Neuron (in vitro differentiated cells): ENCODE measurements around the gene RAVER1.

Experiments used
- H2AFZ ChIP-seq: one replicate; pipeline ENCODE4 v1.6.1; 2013; ENCODE audit warnings: low read depth, mild to moderate bottlenecking, inconsistent platforms, low read length, moderate library complexity
- H3K27me3 ChIP-seq: one replicate; pipeline ENCODE4 v1.6.1; 2013; ENCODE audit warnings: low read length; ENCODE audit not compliant: insufficient read depth
- H3K36me3 ChIP-seq: one replicate; pipeline ENCODE4 v1.6.1; 2013; ENCODE audit warnings: low read length; ENCODE audit not compliant: insufficient read depth
- H3K4me1 ChIP-seq: one replicate; pipeline ENCODE4 v1.6.1; 2013; ENCODE audit warnings: low read length; ENCODE audit not compliant: insufficient read depth
- H3K4me3 ChIP-seq: 2 replicates; pipeline ENCODE4 v1.5.1; 2013; ENCODE audit warnings: mild to moderate bottlenecking, low read length, moderate library complexity
- H3K9me3 ChIP-seq: one replicate; pipeline ENCODE4 v1.6.1; 2013; ENCODE audit warnings: low read length

Gene RAVER1

DNA sequence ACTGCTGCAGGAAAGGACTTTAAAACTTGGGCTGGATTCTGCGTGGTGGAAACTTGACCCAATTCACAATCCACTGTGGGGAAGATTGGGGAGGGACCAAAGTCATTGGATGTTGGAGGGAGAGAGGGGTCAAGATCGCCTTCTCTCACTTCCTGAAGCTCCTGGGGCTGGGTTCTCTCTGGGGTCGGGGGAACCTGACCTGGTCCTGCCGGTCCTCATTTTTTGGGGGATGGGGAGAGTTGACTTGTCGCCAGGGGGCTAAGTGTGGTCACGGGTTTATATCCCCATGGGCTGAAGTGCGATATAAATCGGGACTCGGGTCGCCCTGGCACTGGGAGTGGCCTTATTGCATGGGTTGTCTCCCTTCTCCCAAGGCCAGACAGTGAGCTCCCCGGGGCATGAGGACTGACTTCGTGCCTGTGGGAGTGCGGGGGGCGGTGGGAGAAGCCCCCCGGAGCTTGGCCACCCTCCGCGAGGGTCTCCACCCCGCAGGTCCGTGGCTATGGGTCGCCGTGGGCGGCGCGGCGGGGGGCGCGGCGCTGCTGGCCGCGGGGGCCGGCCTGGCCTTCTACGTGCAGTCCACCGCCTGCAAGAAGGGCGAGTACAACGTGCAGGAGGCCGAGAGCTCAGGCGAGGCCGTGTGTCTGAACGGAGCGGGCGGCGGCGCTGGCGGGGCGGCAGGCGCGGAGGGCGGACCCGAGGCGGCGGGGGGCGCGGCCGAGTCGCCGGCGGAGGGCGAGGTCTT lies 37.3 kb downstream of the RAVER1 start:
- Histone ChIP-seq H3K9me3 (peaks cover 5% of the 10 kb centered on the region), H2AFZ (peak overlapping the region; percentile 32), H3K27me3 (peaks cover 35% of the 10 kb centered on the region), H3K4me3 (peak overlapping the region; percentile 1), H3K4me1 (peaks cover 15% of the 10 kb centered on the region), H3K36me3 (no peaks in the 10 kb centered on the region)

DNA sequence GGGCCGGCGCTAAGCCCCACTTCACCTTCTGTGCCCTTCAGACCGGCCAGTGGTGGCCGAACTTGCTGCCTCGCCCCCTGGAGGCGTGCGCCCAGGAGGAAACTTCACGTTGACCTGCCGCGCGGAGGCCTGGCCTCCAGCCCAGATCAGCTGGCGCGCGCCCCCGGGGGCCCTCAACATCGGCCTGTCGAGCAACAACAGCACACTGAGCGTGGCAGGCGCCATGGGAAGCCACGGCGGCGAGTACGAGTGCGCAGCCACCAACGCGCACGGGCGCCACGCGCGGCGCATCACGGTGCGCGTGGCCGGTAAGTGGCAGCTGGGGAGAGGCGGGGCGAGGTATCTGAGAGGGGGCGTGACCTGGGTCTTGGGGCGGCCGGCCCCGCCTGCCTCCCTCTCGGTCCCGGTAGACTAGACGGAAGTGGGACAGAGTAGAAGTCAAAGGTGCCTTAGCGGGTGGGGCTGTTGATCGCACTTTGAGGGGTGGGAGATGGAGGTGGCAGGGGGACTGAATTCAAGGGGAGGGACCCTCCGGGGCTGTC lies 38.0 kb downstream of the RAVER1 start:
- no peak overlapping the region for H3K4me3 ChIP-seq
- no peak overlapping the region for H2AFZ ChIP-seq
- H3K27me3 ChIP-seq = peaks cover 41% of the 10 kb centered on the region
- peaks cover 22% of the 10 kb centered on the region for H3K4me1 ChIP-seq
- peaks cover 5% of the 10 kb centered on the region for H3K9me3 ChIP-seq
- no peaks in the 10 kb centered on the region for H3K36me3 ChIP-seq

DNA sequence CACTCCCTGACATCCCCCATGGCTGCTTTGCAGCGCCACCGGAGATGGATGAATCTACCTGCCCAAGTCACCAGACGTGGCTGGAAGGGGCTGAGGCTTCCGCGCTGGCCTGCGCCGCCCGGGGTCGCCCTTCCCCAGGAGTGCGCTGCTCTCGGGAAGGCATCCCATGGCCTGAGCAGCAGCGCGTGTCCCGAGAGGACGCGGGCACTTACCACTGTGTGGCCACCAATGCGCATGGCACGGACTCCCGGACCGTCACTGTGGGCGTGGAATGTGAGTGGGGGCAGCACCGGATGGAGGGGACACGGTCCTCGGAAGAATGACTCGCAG lies 39.0 kb downstream of the RAVER1 start:
- Histone ChIP-seq H3K27me3 (peaks cover 49% of the 10 kb centered on the region), H3K4me1 (peaks cover 30% of the 10 kb centered on the region), H2AFZ (no peak overlapping the region), H3K9me3 (peaks cover 5% of the 10 kb centered on the region), H3K4me3 (no peak overlapping the region), H3K36me3 (no peaks in the 10 kb centered on the region)

DNA sequence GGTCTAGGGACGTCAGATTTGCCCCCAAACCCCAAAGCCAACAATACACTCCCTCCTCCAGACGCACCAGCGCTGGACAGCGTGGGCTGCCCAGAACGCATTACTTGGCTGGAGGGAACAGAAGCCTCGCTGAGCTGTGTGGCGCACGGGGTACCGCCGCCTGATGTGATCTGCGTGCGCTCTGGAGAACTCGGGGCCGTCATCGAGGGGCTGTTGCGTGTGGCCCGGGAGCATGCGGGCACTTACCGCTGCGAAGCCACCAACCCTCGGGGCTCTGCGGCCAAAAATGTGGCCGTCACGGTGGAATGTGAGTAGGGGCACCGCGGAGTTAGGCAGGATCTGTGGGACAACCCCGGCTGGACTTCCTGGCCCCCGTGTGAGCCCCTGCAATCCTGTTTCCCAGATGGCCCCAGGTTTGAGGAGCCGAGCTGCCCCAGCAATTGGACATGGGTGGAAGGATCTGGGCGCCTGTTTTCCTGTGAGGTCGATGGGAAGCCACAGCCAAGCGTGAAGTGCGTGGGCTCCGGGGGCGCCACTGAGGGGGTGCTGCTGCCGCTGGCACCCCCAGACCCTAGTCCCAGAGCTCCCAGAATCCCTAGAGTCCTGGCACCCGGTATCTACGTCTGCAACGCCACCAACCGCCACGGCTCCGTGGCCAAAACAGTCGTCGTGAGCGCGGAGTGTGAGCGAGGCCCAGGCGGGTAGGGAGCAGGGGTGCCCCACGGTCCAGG lies 39.5 kb downstream of the RAVER1 start:
- no peak overlapping the region for H3K4me3 ChIP-seq
- peaks cover 5% of the 10 kb centered on the region for H3K9me3 ChIP-seq
- H3K36me3 ChIP-seq = no peaks in the 10 kb centered on the region
- H3K4me1 ChIP-seq = peaks cover 35% of the 10 kb centered on the region
- H3K27me3 ChIP-seq = peaks cover 49% of the 10 kb centered on the region
- no peak overlapping the region for H2AFZ ChIP-seq

DNA sequence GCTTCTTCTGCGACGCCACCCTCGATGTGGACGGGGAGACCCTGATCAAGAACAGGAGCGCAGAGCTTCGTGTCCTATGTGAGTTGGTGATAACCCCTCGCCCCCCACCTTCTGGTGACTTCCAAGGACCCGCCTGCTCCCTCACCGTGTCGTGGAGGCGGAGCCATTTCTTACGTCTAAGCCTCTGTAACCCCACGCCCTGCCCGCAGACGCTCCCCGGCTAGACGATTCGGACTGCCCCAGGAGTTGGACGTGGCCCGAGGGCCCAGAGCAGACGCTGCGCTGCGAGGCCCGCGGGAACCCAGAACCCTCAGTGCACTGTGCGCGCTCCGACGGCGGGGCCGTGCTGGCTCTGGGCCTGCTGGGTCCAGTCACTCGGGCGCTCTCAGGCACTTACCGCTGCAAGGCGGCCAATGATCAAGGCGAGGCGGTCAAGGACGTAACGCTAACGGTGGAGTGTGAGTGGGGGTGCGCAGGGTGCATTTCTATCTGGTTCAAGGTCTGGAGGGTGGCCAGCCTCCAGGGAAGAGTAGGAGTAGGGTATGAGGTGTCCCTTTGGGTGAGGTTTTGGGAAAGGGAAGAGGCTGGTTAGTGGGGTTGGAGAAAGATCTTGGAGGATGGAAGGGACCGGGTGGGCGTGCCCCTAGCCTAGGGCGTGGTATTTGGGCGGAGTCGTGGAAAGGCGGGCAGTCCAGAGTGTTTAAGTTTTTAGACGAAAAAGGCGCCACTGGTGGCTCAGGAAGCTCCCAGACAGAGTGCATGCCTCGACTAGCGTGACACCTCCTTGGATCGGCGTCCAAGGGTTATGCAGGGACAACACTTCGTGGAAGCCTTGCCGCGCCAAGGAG lies 40.3 kb downstream of the RAVER1 start:
- Histone ChIP-seq H3K36me3 (no peaks in the 10 kb centered on the region), H3K9me3 (peaks cover 5% of the 10 kb centered on the region), H3K4me3 (peak overlapping the region; percentile 50), H3K27me3 (peaks cover 49% of the 10 kb centered on the region), H2AFZ (peak overlapping the region; percentile 65), H3K4me1 (peaks cover 36% of the 10 kb centered on the region)

DNA sequence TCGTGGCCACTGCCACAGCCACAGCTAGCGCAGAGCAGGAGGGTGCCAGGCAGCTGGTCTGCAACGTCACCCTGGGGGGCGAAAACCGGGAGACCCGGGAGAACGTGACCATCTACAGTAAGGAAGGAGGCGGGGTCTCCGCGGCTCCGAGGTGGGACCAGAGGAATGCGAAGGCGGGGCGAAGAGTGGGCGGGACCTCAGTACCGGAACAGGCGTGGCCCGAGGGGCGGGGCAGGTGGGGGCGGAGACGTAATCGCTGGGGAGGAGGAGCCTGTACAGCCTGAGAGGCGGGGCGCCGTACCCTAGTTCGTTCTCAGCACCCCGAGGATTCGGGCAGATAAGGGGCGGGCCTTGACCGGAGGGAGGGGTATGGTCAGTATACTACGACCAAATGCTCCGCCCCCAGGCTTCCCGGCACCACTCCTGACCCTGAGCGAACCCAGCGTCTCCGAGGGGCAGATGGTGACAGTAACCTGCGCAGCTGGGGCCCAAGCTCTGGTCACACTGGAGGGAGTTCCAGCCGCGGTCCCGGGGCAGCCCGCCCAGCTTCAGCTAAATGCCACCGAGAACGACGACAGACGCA lies 41.0 kb downstream of the RAVER1 start:
- Histone ChIP-seq H3K27me3 (peaks cover 49% of the 10 kb centered on the region), H2AFZ (peak overlapping the region; percentile 65), H3K4me1 (peaks cover 36% of the 10 kb centered on the region), H3K36me3 (no peaks in the 10 kb centered on the region), H3K4me3 (peak overlapping the region; percentile 50), H3K9me3 (peaks cover 5% of the 10 kb centered on the region)

DNA sequence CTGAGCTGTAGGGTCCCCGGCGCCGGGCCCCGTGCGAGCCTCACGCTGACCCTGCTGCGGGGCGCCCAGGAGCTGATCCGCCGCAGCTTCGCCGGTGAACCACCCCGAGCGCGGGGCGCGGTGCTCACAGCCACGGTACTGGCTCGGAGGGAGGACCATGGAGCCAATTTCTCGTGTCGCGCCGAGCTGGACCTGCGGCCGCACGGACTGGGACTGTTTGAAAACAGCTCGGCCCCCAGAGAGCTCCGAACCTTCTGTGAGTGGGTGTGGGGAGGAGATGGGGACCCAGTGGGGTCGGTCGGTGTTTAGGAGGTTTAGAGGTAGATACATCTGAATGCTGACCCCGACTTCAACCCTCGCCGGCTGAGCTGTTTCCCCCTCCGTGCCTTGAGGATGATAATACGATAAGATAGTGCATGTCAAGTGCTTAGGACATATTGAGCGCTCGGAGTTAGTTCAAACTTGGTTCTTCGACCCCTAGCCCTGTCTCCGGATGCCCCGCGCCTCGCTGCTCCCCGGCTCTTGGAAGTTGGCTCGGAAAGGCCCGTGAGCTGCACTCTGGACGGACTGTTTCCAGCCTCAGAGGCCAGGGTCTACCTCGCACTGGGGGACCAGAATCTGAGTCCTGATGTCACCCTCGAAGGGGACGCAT lies 41.6 kb downstream of the RAVER1 start:
- Histone ChIP-seq H2AFZ (peak overlapping the region; percentile 65), H3K27me3 (peaks cover 49% of the 10 kb centered on the region), H3K4me3 (peak overlapping the region; percentile 50), H3K36me3 (no peaks in the 10 kb centered on the region), H3K9me3 (peaks cover 5% of the 10 kb centered on the region), H3K4me1 (peaks cover 36% of the 10 kb centered on the region)

DNA sequence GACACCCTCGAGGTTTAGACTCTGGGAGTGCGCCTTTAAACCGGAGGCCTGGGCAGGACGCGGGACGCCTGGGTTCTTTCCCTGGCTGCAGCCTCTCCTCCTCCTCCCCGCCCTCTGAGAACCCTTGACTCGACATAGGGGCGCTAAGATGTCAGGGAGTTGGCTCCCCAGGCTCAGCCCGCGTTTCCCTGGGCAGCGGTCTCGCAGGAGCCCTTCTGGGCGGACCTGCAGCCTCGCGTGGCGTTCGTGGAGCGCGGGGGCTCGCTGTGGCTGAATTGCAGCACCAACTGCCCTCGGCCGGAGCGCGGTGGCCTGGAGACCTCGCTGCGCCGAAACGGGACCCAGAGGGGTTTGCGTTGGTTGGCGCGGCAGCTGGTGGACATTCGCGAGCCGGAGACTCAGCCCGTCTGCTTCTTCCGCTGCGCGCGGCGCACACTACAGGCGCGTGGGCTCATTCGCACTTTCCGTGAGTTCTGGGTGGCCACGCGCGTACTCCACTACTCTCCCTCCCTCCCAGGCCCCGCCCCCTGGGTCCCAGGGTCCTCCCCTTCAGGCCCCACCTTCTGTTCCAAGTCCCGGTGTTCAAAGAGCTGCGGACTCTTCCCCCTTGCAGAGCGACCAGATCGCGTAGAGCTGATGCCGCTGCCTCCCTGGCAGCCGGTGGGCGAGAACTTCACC lies 42.3 kb downstream of the RAVER1 start:
- peaks cover 5% of the 10 kb centered on the region for H3K9me3 ChIP-seq

DNA sequence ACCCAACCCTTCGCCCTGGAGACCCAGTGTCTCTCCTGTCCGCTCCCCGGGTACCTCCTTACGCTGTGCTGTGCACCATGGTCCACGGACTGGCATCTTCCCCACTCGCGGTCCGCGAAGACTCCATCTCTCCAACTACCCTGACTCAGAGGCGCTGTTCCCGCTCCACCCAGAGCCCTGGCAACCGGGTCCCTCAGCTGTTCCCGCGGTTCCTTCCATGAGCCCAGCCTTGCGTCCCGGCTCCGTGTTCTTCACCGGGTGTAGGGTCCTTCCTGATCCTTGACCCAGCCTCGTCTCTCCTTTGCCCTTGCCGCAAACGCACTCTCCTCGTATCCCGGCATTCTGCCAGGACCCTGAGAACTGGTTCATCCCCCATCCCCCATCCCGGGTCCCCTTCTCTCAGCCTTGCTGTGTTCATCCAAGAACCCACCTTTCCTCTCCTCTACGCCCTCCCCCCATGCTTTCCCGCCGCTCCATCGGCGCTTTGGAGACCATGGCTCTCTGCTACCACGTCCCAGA lies 42.9 kb downstream of the RAVER1 start:
- H3K4me3 ChIP-seq = peak overlapping the region; percentile 50
- H3K27me3 ChIP-seq = peaks cover 41% of the 10 kb centered on the region
- peaks cover 5% of the 10 kb centered on the region for H3K9me3 ChIP-seq
- peaks cover 4% of the 10 kb centered on the region for H3K36me3 ChIP-seq
- no peak overlapping the region for H2AFZ ChIP-seq
- H3K4me1 ChIP-seq = peaks cover 30% of the 10 kb centered on the region

More for the DNA sequence above, 42.3 kb downstream of the RAVER1 start:
- H2AFZ ChIP-seq = peak overlapping the region; percentile 65
- H3K4me1 ChIP-seq = peaks cover 31% of the 10 kb centered on the region
- H3K36me3 ChIP-seq = no peaks in the 10 kb centered on the region
- peaks cover 47% of the 10 kb centered on the region for H3K27me3 ChIP-seq
- peak overlapping the region; percentile 50 for H3K4me3 ChIP-seq

DNA sequence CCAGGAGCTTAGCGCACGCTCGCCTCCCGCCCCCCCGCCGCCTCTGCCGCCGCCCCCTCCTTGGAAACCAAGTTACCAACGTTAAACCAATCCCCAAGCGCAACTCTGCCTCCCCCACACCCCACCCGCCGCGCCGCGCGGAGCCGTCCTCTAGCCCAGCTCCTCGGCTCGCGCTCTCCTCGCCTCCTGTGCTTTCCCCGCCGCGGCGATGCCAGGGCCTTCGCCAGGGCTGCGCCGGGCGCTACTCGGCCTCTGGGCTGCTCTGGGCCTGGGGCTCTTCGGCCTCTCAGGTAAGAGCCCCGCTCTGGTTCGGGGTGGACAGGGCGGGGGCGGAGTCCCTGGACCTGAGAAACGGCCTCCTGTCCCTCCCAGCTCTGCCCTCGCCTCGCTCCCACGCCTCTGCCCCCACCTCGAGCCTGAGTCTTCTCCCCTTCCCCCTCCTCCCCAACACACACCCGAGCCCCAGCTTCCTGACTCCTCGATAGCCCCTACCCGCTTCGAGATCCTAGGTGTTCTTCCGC lies 43.4 kb downstream of the RAVER1 start, which contains the start of gene ICAM5:
Gene ICAM5 (plus strand): TSS at position 117 of the 521 bp plus-strand sequence. CDS start 92 bp downstream, at position 209.
- H3K9me3 ChIP-seq = peaks cover 5% of the 10 kb centered on the region
- H3K4me3 ChIP-seq = peak within 1 kb of the TSS; percentile 50
- H3K4me1 ChIP-seq = peaks cover 30% of the 10 kb centered on the region
- peaks cover 37% of the 10 kb centered on the region for H3K27me3 ChIP-seq
- peak within 1 kb of the TSS; percentile 65 for H2AFZ ChIP-seq
- peaks cover 9% of the 10 kb centered on the region for H3K36me3 ChIP-seq

DNA sequence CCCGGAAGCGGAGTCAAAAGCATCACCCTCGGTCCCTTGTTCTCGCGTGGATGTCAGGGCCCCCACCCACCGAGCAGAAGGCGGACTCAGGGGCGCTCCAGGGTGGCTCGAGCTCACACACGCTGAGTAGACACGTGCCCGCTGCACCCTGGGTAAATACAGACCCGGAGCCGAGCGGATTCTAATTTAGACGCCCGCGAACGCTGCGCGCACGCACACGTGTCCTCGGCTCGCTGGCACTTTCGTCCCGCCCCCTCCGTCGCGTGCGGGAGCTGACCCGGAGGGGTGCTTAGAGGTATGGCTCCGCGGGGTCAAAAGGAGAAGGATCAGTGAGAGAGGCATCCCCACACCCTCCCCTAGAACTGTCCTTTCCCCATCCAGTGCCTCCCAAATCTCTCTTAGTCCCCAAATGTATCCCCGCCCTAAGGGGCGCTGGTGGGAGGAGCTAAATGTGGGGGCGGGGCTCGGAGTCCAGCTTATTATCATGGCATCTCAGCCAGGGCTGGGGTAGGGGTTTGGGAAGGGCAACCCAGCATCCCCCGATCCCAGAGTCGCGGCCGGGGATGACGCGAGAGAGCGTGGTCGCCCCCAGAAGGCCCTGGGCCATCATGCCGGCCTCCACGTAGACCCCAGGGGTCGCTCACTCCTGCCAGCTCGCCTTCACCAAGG lies 44.0 kb downstream of the RAVER1 start:
- Histone ChIP-seq H3K4me3 (peak overlapping the region; percentile 50), H3K4me1 (peaks cover 30% of the 10 kb centered on the region), H2AFZ (peak overlapping the region; percentile 52), H3K27me3 (peaks cover 34% of the 10 kb centered on the region), H3K9me3 (peaks cover 5% of the 10 kb centered on the region), H3K36me3 (peaks cover 12% of the 10 kb centered on the region)
